Bone marrow (tissue), 2 donors: Measurements from ENCODE around the gene CFAP92.
"Not testable (repeated sequence)": the region's sequence is repeated elsewhere in the genome, so short reads cannot be mapped to it uniquely, and the experiment has no call there.

Source experiments
- DNase-seq, 2 donors: peaks; one replicate each; lab custom pipeline; 2025; lab: John Stamatoyannopoulos, UW

CFAP92 gene

DNA sequence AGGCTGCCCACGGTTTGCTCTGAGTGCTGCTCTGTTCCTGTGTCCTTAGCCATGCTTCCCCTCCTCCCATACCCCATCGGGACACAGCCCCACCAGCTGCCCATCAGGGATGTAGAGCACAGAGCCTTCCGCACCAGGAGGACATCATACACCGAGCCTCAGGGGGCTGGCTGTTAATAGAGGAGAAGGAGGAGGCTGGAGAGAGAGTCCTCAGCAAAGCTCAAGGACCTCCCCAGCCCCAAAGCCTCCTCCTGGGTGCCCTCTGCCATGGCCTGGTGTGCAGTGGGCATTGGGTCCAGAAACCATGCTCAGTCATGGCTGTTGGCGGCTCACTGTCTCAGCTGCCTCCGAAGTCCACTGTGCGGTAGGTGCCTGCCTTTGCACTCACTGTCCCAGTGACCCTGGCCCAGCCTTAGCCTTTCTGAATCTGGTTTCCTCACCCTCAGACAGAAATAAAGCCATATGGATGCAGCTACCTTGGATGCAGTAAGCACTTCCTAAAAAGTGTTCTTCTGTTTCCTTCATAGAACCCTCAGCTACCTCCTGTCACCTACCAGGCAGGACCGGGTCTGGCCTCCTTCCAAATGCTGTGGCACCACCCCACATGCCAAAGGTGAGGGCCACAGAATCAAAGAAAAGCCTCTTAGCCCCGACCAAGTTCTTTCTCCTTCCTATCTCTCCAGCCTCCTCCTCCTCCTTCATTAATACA is 60.5 kb downstream of the CFAP92 start:
- DNase-seq, result no peak

DNA sequence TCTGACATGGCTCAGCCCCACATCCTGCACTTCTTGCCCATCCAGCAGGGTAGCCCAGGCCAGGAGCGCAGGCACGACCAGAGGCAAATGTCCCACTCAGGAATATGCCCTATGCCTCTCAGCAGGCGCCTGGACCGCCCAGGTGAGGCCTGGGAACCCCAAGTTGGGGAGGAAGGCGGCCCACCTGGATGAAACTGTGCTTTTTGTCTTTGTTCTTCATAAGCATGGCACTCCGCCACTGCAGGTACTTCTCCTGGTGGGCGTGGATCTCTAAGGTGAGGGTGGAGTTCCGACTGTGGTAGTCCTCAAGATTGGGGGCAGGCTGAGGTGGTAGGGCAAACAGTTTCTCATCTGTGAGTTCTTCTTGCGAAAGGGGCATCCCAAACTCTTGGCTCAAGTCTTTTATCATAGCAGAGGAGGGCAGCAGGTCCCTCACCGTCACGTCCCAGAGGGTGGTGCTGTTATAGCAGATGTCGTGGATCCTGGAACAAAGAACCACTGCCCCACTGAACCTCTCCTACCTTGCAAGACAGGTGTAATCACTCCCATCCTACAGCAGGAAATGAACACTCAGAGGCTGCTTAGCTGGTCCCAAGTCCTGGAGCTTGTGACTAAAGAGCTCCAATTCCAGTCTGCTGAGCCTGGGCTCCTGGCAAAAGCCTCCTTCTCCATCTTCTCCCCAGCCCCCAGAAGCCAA is 61.2 kb downstream of the CFAP92 start:
- DNase-seq, result no peak

- no peak for DNase-seq
These were observed 62.8 kb downstream of the CFAP92 start for GRCh38 chr3:128931046-128931445.

- no peak for DNase-seq
These were observed 64.5 kb downstream of the CFAP92 start for GRCh38 chr3:128929364-128929763.

DNA sequence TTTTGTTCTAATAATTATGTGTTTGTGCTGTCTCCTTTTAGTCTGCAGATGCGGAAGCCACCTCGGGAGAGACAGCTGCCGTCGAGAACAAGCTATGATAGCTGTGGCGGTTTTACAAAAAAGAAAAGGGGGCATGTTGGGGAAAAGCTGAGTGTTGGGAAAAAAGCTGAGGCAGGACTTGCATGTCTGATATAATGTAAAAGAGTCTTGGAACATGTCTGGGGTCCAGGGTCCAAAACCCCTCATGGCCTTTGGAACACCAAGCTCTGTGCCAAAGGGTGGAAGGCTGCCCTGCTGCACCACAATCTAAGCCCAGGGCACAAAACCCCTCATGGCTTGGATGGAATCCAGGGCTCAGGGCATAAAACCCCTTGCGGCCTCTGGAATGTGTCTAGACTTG is 69.9 kb downstream of the CFAP92 start:
- not testable (repeated sequence) for DNase-seq

- no peak for DNase-seq
These were observed 70.3 kb downstream of the CFAP92 start for GRCh38 chr3:128923576-128923975.

- peak in 1 of 2 donors; percentile 30 for DNase-seq
These were observed 70.9 kb downstream of the CFAP92 start for GRCh38 chr3:128922804-128923459.

- DNase-seq, result no peak
These were observed 73.9 kb downstream of the CFAP92 start for GRCh38 chr3:128919988-128920387.

- DNase-seq, result no peak
These were observed 76.6 kb downstream of the CFAP92 start for GRCh38 chr3:128917291-128917690.

DNA sequence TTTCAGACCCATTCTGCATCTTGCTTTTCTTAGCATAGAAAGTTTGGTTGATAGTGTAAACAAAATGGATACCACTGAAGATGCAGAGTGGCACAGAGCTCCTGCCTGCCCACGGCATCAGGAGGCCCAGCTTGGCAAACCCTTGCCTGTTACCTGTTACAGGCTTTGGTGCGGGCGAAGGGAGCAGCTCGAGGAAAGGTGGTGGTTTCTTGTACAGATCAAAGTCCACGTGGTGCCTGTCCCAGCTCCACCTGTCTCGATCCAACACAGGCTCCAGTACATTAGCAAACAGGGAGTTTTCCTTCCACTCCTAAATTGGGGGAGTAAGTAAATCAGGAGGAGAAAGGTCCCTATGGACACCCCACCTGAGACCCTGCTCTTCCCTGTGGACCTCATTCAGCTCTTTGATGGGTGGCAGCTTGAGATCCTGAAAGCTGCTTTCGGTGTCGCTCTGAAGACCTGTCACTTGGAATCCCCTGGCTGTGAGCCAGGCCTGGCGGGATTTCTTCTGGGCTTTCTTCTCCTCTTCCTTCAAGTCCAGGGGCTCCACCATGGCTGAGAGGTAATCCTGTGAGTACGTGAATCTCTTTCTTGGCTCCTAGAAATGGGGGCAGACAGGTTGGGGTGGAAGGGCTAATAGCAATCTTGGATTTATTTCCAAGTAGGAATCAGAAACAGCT is 78.8 kb downstream of the CFAP92 start:
- DNase-seq, result no peak

GRCh38 chr3:128911911-128912310 is 82.0 kb downstream of the CFAP92 start:
- DNase-seq, result no peak

GRCh38 chr3:128910006-128910405 is 83.9 kb downstream of the CFAP92 start:
- DNase-seq, result no peak

DNA sequence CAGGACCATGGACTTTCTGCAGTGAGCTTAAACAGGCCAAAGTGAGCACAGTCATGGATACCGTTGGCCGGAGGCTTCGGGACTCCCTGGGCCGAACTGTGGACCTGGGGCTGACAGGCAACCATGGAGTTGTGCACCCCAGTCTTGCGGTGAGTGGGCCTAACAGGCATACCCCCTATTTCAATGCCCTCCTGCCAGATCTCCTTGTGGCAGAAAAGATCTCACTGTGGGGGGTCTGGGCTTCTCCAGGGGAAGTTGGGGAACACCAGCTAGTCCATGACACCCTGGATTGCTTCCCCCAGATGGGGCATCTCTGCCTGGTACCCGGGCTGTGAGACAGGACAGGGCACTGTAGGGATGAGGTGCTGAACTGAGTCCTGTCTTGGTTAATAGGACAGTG is 84.9 kb downstream of the CFAP92 start:
- DNase-seq, result no peak

- DNase-seq, result no peak
These were observed 86.0 kb downstream of the CFAP92 start for GRCh38 chr3:128907706-128908445.

DNA sequence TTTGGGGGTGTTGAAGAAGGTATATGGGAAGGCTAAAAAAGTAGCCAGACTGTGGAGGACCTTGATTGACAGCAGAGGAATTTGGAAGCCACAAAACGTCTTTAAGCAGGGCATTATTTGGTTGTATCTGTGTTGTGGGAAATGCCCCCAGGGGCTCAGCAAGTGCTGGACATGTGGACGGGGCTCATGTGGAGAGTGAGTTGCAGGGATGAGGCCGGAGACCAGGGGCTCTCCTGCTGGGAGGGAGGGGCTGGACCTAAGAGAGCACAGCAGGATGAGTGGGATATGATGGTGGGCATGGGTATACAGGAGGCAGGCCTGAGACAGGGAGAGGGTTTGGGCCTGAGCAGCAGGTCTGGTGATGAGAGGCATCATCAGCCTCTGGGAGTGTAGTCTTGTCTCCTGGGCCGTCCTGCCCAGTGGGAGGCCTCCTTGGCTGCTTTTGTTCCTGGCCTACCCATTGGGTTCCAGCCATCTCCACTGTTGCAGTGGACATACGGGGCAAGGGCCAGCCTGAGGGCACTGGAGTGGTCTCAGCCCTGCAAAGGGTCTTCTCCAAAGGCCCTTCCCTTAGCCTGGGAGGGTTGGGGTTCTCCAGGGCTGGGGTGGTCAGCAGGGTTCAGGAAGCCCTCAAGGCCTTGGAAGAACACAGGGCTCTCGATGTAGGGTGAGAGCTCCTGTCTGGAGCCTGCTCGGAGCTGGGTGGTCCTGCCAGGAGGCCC is 86.9 kb downstream of the CFAP92 start:
- no peak for DNase-seq

DNA sequence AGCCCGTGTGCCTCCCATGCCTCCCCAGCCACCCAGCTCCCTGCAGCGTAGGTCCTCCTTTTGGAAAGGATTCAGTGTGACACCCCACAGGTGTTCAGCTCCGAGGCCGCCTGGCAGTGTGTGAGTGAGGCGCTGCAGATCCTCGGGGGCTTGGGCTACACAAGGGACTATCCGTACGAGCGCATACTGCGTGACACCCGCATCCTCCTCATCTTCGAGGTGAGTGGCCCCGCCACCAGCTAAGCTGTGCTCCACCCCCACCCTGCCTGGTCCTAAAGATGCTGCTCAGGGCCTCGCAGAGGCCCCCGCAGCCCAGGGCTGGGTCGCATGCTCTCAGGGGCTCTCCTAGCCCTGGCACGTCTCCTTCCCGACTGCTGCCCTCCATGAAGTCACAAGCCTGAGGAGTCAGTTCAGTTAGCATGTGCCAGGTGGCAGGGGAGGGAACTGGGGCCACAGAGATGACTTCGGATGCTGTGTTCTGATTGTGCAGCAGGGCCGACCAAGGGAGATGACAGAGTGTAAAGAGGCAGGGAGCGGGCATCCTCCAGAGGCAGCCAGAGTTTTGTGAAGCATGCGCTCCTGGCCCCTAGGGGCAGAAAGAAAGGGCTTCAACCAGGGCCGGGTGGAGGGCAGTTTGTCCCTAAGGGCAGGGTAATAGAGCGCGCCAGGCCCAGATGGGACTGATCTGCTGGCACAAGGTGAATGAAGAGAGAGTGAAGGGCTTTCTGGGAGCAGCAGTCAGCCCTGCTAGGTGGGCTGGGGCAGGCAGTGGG is 87.7 kb downstream of the CFAP92 start:
- DNase-seq, result no peak

GRCh38 chr3:128903501-128903900 is 90.4 kb downstream of the CFAP92 start:
- no peak for DNase-seq

DNA sequence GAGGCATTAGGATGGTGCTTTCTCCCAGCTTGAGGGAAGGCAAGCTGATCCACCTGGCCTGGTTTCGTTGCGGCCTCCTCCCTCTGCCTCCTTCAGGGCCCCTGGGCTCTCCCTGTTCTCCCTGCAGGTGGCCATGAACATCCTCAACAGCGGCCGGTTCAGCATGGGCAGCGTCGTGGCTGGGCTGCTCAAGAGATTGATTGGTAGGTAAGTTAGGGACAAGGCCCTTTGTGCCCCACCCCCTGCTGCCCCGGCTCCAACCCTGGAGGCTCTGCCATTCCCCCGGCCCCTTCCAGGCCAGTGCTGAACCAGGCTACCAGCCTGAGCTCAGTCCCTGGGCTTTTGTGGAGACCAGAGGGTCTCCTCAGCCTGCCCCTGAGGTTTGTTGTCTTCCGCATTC is 91.5 kb downstream of the CFAP92 start:
- no peak for DNase-seq

GRCh38 chr3:128895843-128896697 is 97.8 kb downstream of the CFAP92 start:
- no peak for DNase-seq
